GM21619 (cell line): ENCODE data around the gene ANKH.
A peak's percentile ranks its signal among the peaks of the same experiment; 100 is the strongest.

ENCODE experiments used
- ATAC-seq: cut with Tn5 transposase; IDR thresholded peaks from one replicate; pipeline ENCODE4 v1.9.1; 2021; ENCODE audit not compliant: unreplicated experiment

The ANKH gene

GRCh38 chr5:14698495-14698894 is 173.1 kb downstream of the ANKH start:
- ATAC-seq, result no peak

GRCh38 chr5:14696851-14697250 is 174.7 kb downstream of the ANKH start:
- ATAC-seq, result no peak

- no peak for ATAC-seq
These were observed 175.5 kb downstream of the ANKH start for GRCh38 chr5:14696057-14696456.

- ATAC-seq, result no peak
These were observed 176.4 kb downstream of the ANKH start for GRCh38 chr5:14695152-14695551.

GRCh38 chr5:14693070-14693469 is 178.5 kb downstream of the ANKH start:
- ATAC-seq, result no peak

GRCh38 chr5:14687023-14687665 is 184.4 kb downstream of the ANKH start:
- no peak for ATAC-seq

- no peak for ATAC-seq
These were observed 185.1 kb downstream of the ANKH start for GRCh38 chr5:14686517-14686916.

GRCh38 chr5:14685757-14686156 is 185.8 kb downstream of the ANKH start:
- peak; percentile 89 for ATAC-seq

GRCh38 chr5:14684757-14685156 is 186.8 kb downstream of the ANKH start:
- no peak for ATAC-seq

- no peak for ATAC-seq
These were observed 187.6 kb downstream of the ANKH start for GRCh38 chr5:14683906-14684455.

GRCh38 chr5:14681236-14681752 is 190.3 kb downstream of the ANKH start:
- ATAC-seq, result no peak

GRCh38 chr5:14679595-14679994 is 192.0 kb downstream of the ANKH start:
- no peak for ATAC-seq

- ATAC-seq, result no peak
These were observed 192.7 kb downstream of the ANKH start for GRCh38 chr5:14678773-14679334.

GRCh38 chr5:14676320-14676719 is 195.3 kb downstream of the ANKH start:
- ATAC-seq, result peak; percentile 43

GRCh38 chr5:14675865-14676300 is 195.7 kb downstream of the ANKH start:
- ATAC-seq, result peak; percentile 45

GRCh38 chr5:14674983-14675854 is 196.4 kb downstream of the ANKH start:
- no peak for ATAC-seq

GRCh38 chr5:14673443-14673842 is 198.1 kb downstream of the ANKH start:
- ATAC-seq, result no peak

- ATAC-seq, result no peak
These were observed 198.8 kb downstream of the ANKH start for GRCh38 chr5:14672484-14673394.

- no peak for ATAC-seq
These were observed 199.5 kb downstream of the ANKH start for GRCh38 chr5:14672082-14672481.

GRCh38 chr5:14671414-14671813 is 200.2 kb downstream of the ANKH start:
- ATAC-seq, result no peak
